ENCODE measurements around the gene RILPL1. TPM values are rescaled to one million over a fixed set of nuclear protein-coding genes. Genes with fewer than 3 reads are reported as not detected.
"Not testable (repeated sequence)": the region's sequence is repeated elsewhere in the genome, so short reads cannot be mapped to it uniquely, and the experiment has no call there.

The RILPL1 gene
- total and polyA plus RNA-seq, 2 donors, result 3.4 to 11.8 TPM

GRCh38 chr12:123469978-123470377 is 63.5 kb downstream of the RILPL1 start:
- WGBS, result 98% methylated on average over 2 of the region's 2 CpGs
- H3K36me3 ChIP-seq (ENCODE audit: control insufficient read depth in 2 of 2, insufficient read depth in 2 of 2, low read length in 1 of 2), result peaks cover 28 to 37% of the 10 kb centered on the region in 2 donors
- H3K9me3 ChIP-seq (ENCODE audit: control insufficient read depth in 2 of 2, insufficient read depth in 1 of 2, low read length in 1 of 2), result peaks cover 0 to 3% of the 10 kb centered on the region in 2 donors
- DNase-seq (ENCODE audit: low read depth in 6 of 9, low spot score in 9 of 9), result no peak
- no peaks in the 10 kb centered on the region for H3K27me3 ChIP-seq (ENCODE audit: control insufficient read depth in 2 of 2, insufficient read depth in 1 of 2, low read length in 1 of 2)
- H3K4me3 ChIP-seq (ENCODE audit: low read length in 2 of 2), result no peak overlapping the region
- H3K27ac ChIP-seq (ENCODE audit: low read depth in 1 of 2, low read length in 1 of 2), result no peak overlapping the region
- peaks cover 0 to 4% of the 10 kb centered on the region in 2 donors for H3K4me1 ChIP-seq (ENCODE audit: control insufficient read depth in 2 of 2, insufficient read depth in 2 of 2, low read length in 2 of 2)

- no peaks in the 10 kb centered on the region for H3K4me1 ChIP-seq (ENCODE audit: control insufficient read depth in 2 of 2, insufficient read depth in 2 of 2, low read length in 2 of 2)
- 72% methylated on average over 1 of the region's 1 CpG for WGBS
- no peak overlapping the region for H3K4me3 ChIP-seq (ENCODE audit: low read length in 2 of 2)
- peaks cover 0 to 3% of the 10 kb centered on the region in 2 donors for H3K9me3 ChIP-seq (ENCODE audit: control insufficient read depth in 2 of 2, insufficient read depth in 1 of 2, low read length in 1 of 2)
- peaks cover 29 to 44% of the 10 kb centered on the region in 2 donors for H3K36me3 ChIP-seq (ENCODE audit: control insufficient read depth in 2 of 2, insufficient read depth in 2 of 2, low read length in 1 of 2)
- no peaks in the 10 kb centered on the region for H3K27me3 ChIP-seq (ENCODE audit: control insufficient read depth in 2 of 2, insufficient read depth in 1 of 2, low read length in 1 of 2)
- DNase-seq (ENCODE audit: low read depth in 6 of 9, low spot score in 9 of 9), result no peak
- H3K27ac ChIP-seq (ENCODE audit: low read depth in 1 of 2, low read length in 1 of 2), result no peak overlapping the region
These were observed 64.7 kb downstream of the RILPL1 start for GRCh38 chr12:123468786-123469185.

- Histone ChIP-seq H3K36me3 (ENCODE audit: control insufficient read depth in 2 of 2, insufficient read depth in 2 of 2, low read length in 1 of 2) (peaks cover 16 to 33% of the 10 kb centered on the region in 2 donors), H3K4me1 (ENCODE audit: control insufficient read depth in 2 of 2, insufficient read depth in 2 of 2, low read length in 2 of 2) (no peaks in the 10 kb centered on the region), H3K4me3 (ENCODE audit: low read length in 2 of 2) (no peak overlapping the region), H3K27ac (ENCODE audit: low read depth in 1 of 2, low read length in 1 of 2) (no peak overlapping the region), H3K9me3 (ENCODE audit: control insufficient read depth in 2 of 2, insufficient read depth in 1 of 2, low read length in 1 of 2) (no peaks in the 10 kb centered on the region), H3K27me3 (ENCODE audit: control insufficient read depth in 2 of 2, insufficient read depth in 1 of 2, low read length in 1 of 2) (no peaks in the 10 kb centered on the region)
- WGBS, result 96% methylated on average over 4 of the region's 4 CpGs
- DNase-seq (ENCODE audit: low read depth in 6 of 9, low spot score in 9 of 9), result no peak
These were observed 68.4 kb downstream of the RILPL1 start for GRCh38 chr12:123465084-123465483.

GRCh38 chr12:123463174-123463573 is 70.3 kb downstream of the RILPL1 start:
- not testable (repeated sequence) for H3K4me3 ChIP-seq (ENCODE audit: low read length in 2 of 2); H3K4me1 ChIP-seq (ENCODE audit: control insufficient read depth in 2 of 2, insufficient read depth in 2 of 2, low read length in 2 of 2); DNase-seq (ENCODE audit: low read depth in 6 of 9, low spot score in 9 of 9); H3K9me3 ChIP-seq (ENCODE audit: control insufficient read depth in 2 of 2, insufficient read depth in 1 of 2, low read length in 1 of 2); H3K27me3 ChIP-seq (ENCODE audit: control insufficient read depth in 2 of 2, insufficient read depth in 1 of 2, low read length in 1 of 2); H3K27ac ChIP-seq (ENCODE audit: low read depth in 1 of 2, low read length in 1 of 2)
- peaks cover 16 to 31% of the 10 kb centered on the region in 2 donors for H3K36me3 ChIP-seq (ENCODE audit: control insufficient read depth in 2 of 2, insufficient read depth in 2 of 2, low read length in 1 of 2)
- WGBS, result 99% methylated on average over 11 of the region's 11 CpGs

GRCh38 chr12:123457980-123458779 is 75.3 kb downstream of the RILPL1 start, which contains the start of gene SNRNP35:
SNRNP35 (plus strand) TSS chr12:123458139; CDS start chr12:123465541, 7,402 bp downstream.
- WGBS, result under 1% methylated on average over 48 of the region's 48 CpGs
- DNase-seq (ENCODE audit: low read depth in 6 of 9, low spot score in 9 of 9), result peak; percentile 72 to 94 (median 85)

GRCh38 chr12:123453165-123453564 is 80.4 kb downstream of the RILPL1 start:
- peak in 3 of 9 donors; percentile 15 to 55 (median 33) for DNase-seq (ENCODE audit: low read depth in 6 of 9, low spot score in 9 of 9)
- Histone ChIP-seq H3K27ac (ENCODE audit: low read depth in 1 of 2, low read length in 1 of 2) (no peak overlapping the region), H3K9me3 (ENCODE audit: control insufficient read depth in 2 of 2, insufficient read depth in 1 of 2, low read length in 1 of 2) (peaks cover 0 to 3% of the 10 kb centered on the region in 2 donors), H3K4me3 (ENCODE audit: low read length in 2 of 2) (no peak overlapping the region), H3K27me3 (ENCODE audit: control insufficient read depth in 2 of 2, insufficient read depth in 1 of 2, low read length in 1 of 2) (no peaks in the 10 kb centered on the region), H3K4me1 (ENCODE audit: control insufficient read depth in 2 of 2, insufficient read depth in 2 of 2, low read length in 2 of 2) (no peaks in the 10 kb centered on the region), H3K36me3 (ENCODE audit: control insufficient read depth in 2 of 2, insufficient read depth in 2 of 2, low read length in 1 of 2) (no peaks in the 10 kb centered on the region)
- 96% methylated on average over 3 of the region's 3 CpGs for WGBS

More at GRCh38 chr12:123457980-123458779, 75.3 kb downstream of the RILPL1 start, which contains the start of gene SNRNP35:
- peaks cover 4 to 9% of the 10 kb centered on the region in 2 donors for H3K4me1 ChIP-seq (ENCODE audit: control insufficient read depth in 2 of 2, insufficient read depth in 2 of 2, low read length in 2 of 2)
- H3K4me3 ChIP-seq (ENCODE audit: low read length in 2 of 2), result peak within 1 kb of the TSS; percentile 93 to 99
- H3K36me3 ChIP-seq (ENCODE audit: control insufficient read depth in 2 of 2, insufficient read depth in 2 of 2, low read length in 1 of 2), result peaks cover 0 to 3% of the 10 kb centered on the region in 2 donors
- peak within 1 kb of the TSS; percentile 100 for H3K27ac ChIP-seq (ENCODE audit: low read depth in 1 of 2, low read length in 1 of 2)
- peaks cover 0 to 4% of the 10 kb centered on the region in 2 donors for H3K9me3 ChIP-seq (ENCODE audit: control insufficient read depth in 2 of 2, insufficient read depth in 1 of 2, low read length in 1 of 2)
- no peaks in the 10 kb centered on the region for H3K27me3 ChIP-seq (ENCODE audit: control insufficient read depth in 2 of 2, insufficient read depth in 1 of 2, low read length in 1 of 2)

GRCh38 chr12:123452276-123452550 is 81.3 kb downstream of the RILPL1 start:
- DNase-seq (ENCODE audit: low read depth in 6 of 9, low spot score in 9 of 9); H3K36me3 ChIP-seq (ENCODE audit: control insufficient read depth in 2 of 2, insufficient read depth in 2 of 2, low read length in 1 of 2); H3K27me3 ChIP-seq (ENCODE audit: control insufficient read depth in 2 of 2, insufficient read depth in 1 of 2, low read length in 1 of 2); H3K4me1 ChIP-seq (ENCODE audit: control insufficient read depth in 2 of 2, insufficient read depth in 2 of 2, low read length in 2 of 2); H3K4me3 ChIP-seq (ENCODE audit: low read length in 2 of 2); H3K27ac ChIP-seq (ENCODE audit: low read depth in 1 of 2, low read length in 1 of 2); H3K9me3 ChIP-seq (ENCODE audit: control insufficient read depth in 2 of 2, insufficient read depth in 1 of 2, low read length in 1 of 2): not testable (repeated sequence)
- WGBS, result 100% methylated on average over 1 of the region's 1 CpG

- H3K27me3 ChIP-seq (ENCODE audit: control insufficient read depth in 2 of 2, insufficient read depth in 1 of 2, low read length in 1 of 2), result no peaks in the 10 kb centered on the region
- no peaks in the 10 kb centered on the region for H3K9me3 ChIP-seq (ENCODE audit: control insufficient read depth in 2 of 2, insufficient read depth in 1 of 2, low read length in 1 of 2)
- H3K36me3 ChIP-seq (ENCODE audit: control insufficient read depth in 2 of 2, insufficient read depth in 2 of 2, low read length in 1 of 2), result no peaks in the 10 kb centered on the region
- no peaks in the 10 kb centered on the region for H3K4me1 ChIP-seq (ENCODE audit: control insufficient read depth in 2 of 2, insufficient read depth in 2 of 2, low read length in 2 of 2)
- peak overlapping the region in 1 of 2 donors; percentile 31 for H3K27ac ChIP-seq (ENCODE audit: low read depth in 1 of 2, low read length in 1 of 2)
- 97% methylated on average over 9 of the region's 9 CpGs for WGBS
- DNase-seq (ENCODE audit: low read depth in 6 of 9, low spot score in 9 of 9), result no peak
- H3K4me3 ChIP-seq (ENCODE audit: low read length in 2 of 2), result no peak overlapping the region
These were observed 82.9 kb downstream of the RILPL1 start for GRCh38 chr12:123450636-123451035.

GRCh38 chr12:123449856-123450255 is 83.7 kb downstream of the RILPL1 start:
- H3K4me3 ChIP-seq (ENCODE audit: low read length in 2 of 2), result no peak overlapping the region
- H3K36me3 ChIP-seq (ENCODE audit: control insufficient read depth in 2 of 2, insufficient read depth in 2 of 2, low read length in 1 of 2), result no peaks in the 10 kb centered on the region
- 93% methylated on average over 4 of the region's 4 CpGs for WGBS
- no peaks in the 10 kb centered on the region for H3K4me1 ChIP-seq (ENCODE audit: control insufficient read depth in 2 of 2, insufficient read depth in 2 of 2, low read length in 2 of 2)
- no peak for DNase-seq (ENCODE audit: low read depth in 6 of 9, low spot score in 9 of 9)
- H3K27ac ChIP-seq (ENCODE audit: low read depth in 1 of 2, low read length in 1 of 2), result no peak overlapping the region
- no peaks in the 10 kb centered on the region for H3K27me3 ChIP-seq (ENCODE audit: control insufficient read depth in 2 of 2, insufficient read depth in 1 of 2, low read length in 1 of 2)
- no peaks in the 10 kb centered on the region for H3K9me3 ChIP-seq (ENCODE audit: control insufficient read depth in 2 of 2, insufficient read depth in 1 of 2, low read length in 1 of 2)

Measured in thymus (tissue), 11 donors.